ENCODE data around the gene LOXL1. TPM values are rescaled to one million over a fixed set of nuclear protein-coding genes. Genes with fewer than 3 reads are reported as not detected.

The LOXL1 gene
- total RNA-seq, 1 donor from 2014 or later, result 0.68 TPM

DNA sequence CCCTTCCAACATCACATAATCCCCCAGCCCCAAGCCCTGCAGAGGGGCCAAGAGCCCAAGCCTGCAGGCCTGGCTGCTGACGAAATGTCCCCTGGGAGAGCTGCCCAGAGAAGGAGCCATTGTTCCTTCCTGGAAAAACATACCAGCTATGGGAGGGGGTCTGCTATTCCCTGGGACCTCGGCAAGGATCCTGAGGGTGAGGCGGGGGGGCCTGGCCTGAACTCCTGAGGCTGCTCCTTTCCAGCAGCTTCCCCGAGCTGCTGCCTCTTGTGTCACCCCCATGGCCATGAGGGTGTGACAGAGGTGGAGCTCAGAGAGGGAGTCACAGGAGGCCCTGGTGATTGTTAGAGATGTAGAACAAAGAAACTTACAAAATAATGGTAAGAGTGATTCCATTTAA lies 12.9 kb downstream of the LOXL1 start:
- DNase-seq, result no peak

DNA sequence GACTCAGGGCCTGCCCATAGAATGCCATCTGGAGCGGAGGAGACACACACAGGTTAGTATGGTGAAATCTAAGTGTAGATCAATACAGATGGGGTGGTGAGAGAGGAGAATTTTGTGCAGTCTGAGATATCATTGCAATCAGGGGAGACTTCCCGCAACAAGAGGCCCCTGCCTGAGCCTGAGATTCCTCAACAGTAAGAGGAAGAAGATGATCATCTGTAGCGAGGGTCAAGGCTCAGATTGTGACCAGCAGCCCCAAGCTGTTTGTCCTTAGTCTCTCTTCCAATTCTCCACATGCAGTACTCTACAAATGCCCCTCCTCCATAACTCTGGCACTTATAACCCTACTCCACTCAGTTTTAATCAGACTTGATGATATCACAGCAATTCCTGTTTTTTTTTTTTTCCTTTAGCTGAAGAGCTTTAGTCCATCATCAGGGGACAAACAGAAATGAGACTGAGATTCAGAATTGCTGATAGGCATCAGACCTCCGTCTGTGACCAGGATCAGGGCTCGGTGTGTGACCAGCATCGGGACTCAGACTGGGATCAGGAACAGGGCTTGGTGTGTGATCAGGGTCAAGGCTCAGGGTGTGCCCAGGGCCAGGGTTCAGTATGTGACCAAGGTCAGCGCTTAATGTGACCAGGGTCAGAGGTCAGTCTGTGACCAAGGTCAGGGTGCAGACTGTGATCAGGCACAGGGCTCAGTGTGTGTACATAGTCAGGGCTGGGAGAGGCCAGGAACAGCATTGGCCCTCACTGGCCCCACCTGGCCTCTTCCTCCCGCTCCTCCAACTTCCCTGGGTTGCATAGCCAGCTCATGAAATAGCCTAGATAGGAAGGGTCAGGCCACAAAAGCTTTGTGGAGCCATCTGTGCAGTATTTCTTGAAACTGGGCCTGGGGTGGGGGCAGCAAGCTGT lies 14.1 kb downstream of the LOXL1 start:
- DNase-seq, result no peak

DNA sequence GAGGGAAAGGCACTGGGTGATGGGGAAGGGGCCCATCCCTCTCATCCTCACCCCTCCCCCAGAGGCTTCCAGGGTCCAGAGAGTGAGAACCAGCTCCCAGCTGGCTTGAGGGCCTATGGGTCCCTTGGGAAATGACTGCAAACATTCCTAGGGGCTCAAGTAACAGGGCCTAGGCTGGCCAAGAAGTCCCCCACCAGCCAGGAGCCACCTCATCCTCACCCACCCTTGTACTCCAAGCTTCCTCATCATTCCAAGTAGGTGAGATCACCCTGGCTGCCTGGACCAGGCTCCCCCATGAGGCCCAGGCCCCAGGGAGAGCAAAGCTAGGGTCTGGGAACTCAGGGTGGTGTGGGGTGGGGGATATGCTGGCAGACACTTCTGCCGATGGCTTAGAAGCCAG lies 14.8 kb downstream of the LOXL1 start:
- DNase-seq, result no peak

GRCh38 chr15:73941449-73941848 lies 15.2 kb downstream of the LOXL1 start:
- DNase-seq, result no peak

DNA sequence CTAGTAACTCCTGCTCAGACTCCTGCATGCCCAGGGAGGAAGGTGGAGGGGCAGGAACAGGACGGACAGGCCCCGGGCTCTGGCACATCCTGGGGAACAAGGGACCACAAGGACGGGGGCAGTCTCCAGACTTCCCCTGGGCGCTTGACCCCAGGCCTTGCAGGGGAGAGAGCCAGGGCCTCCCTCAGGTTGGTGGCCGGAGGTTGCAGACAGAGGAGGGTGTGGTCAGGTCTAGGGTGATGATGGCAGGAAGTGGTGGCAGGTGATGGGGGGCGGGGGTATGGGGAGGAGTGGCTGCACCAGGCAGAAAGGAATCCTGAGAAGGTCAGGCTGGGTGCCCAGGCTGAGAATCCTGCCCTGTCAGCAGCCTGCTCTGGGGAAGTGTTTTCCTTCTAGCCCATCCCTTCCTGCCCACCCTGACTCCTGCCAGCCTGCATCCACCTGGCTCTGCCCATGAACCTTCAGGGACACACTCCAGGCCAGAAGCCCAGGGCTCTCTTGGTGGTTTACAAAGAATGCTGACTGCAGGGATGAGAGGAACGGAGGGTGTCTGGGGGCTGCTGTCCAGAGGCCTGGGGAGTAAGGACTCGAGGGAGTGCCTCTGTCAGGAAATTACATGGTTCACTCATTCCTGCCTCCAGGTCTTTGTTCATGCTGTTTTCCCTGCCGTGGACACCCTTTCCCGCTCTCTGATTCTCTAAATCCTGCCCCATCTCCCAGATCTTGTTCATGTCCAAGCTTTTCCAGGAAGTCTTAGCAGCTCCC lies 15.8 kb downstream of the LOXL1 start:
- DNase-seq, result no peak

GRCh38 chr15:73942751-73943270 lies 16.5 kb downstream of the LOXL1 start:
- DNase-seq, result no peak

- DNase-seq, result no peak
Measured at GRCh38 chr15:73944161-73945129, 18.2 kb downstream of the LOXL1 start.

DNA sequence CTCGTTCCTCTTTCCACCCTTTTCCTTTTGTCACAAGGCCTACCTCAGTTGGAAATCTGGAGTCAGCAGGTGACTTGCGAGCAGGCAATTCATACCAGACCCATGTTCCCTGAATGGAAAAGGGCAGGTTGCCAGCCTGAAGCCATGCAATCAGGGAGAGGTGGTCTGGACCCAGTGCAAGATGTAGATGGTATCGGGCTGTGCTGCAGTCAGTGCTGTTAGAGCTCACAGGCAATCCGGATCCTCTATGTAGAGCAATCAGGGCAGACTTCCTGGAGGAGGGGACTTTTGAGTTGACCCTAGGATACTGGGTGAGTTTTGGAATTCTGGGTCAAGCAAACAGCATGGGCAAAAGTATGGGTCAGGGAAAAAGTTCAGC lies 18.9 kb downstream of the LOXL1 start:
- no peak for DNase-seq

DNA sequence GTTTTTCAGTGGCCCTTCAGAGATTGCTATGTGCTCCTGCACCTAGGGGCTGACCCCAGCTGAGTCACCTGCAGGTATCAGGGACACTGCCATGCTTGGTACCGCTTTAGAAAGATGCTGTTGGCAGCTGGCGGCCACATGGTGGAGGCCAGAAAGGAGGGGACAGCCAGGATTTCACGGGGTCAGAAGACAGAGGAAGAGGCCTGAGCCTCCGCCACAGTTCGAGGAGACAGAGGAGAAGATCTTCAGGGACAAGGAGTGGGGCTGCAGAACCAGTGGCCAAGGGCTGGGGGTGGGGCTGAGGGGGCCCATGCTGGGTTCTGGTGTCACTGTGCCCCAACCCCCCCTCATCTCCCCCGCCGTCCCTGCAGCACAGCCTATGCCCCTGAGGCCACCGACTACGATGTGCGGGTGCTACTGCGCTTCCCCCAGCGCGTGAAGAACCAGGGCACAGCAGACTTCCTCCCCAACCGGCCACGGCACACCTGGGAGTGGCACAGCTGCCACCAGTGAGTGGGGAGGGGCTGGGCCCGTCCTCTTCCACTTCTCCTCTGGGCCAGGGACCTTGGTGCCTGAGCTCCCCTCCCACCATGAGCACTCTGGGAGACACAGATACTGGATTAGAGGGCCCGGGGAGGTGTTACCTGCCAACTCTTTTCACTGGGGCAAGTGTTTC lies 19.9 kb downstream of the LOXL1 start:
- DNase-seq, result no peak

DNA sequence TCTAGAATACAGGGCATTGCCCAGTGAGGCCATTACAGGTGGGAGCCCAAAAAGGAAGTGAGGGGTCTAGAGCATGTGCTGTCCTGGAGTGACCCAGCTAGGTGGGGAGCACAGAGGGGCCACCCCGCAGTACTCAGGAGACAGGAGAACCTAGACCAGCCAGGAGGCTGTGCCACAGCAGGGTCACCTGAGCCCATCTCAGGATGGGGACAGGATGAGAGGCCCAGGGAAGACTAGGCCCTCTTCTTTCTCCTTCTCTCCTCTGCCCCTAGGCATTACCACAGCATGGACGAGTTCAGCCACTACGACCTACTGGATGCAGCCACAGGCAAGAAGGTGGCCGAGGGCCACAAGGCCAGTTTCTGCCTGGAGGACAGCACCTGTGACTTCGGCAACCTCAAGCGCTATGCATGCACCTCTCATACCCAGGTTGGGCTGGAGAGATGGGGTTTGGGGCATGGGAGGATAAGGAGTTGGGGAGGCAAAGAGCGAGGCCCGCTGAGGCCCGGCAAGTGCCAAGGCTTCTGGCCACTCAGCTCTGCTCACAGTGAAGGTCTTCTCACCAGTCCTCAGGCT lies 20.6 kb downstream of the LOXL1 start:
- DNase-seq, result no peak

GRCh38 chr15:73947651-73948050 lies 21.4 kb downstream of the LOXL1 start:
- no peak for DNase-seq

DNA sequence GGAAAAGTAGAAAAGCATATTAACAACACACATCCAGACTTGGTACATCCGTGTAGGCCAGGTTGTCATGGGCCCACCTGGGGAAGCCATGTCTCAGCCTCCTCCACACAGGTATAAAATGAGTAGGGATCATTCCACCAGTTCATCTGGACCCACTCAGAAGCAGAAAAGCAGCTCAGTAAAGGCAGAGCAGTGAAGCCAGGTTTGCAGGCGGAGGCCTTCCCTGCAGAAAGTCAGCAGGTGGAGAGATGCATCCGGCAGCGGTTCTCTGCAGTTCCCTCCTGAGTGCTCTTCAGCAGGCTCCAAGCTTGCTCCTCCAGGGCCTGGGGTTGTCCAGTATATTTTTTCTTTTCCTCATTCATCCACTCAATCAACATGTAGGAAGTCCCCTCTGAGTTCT lies 22.1 kb downstream of the LOXL1 start:
- no peak for DNase-seq

DNA sequence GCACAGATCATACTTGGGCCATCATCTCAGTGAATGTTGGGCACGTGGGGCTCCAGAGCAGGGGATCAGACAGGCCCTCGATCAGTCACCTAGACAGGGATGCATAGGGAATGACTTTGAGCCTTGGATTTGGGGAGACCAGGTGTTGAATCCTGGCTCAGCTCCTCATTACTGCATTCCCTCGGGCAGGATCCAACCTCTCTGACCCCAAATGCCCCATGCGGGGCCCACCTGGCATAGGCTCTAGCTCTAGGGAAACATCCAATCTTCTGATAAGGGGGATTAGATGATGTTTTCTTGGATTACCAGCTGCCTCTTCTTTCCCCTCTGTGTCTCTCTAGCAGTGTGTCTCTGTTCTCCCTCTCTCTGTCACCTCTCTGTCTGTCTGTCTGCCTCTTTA lies 22.7 kb downstream of the LOXL1 start:
- no peak for DNase-seq

DNA sequence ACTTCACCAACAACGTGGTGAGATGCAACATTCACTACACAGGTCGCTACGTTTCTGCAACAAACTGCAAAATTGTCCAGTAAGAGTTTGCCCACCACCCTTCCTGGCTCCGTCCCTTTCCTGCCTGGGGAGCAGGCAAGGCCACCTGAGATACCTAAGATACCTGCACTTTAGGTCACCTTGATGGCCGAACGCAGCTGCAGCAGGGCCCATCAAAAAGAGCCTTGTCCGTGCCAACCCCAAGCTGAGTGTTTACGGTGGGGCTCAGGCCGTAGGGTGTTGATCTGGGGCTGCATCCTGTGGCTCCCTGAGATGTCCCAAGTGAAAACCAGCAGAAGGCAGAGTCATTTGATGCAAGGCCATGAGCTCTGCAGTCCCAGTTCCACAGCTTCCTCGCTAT lies 23.2 kb downstream of the LOXL1 start:
- DNase-seq, result no peak

- no peak for DNase-seq
Measured at GRCh38 chr15:73950479-73950830, 24.2 kb downstream of the LOXL1 start.

DNA sequence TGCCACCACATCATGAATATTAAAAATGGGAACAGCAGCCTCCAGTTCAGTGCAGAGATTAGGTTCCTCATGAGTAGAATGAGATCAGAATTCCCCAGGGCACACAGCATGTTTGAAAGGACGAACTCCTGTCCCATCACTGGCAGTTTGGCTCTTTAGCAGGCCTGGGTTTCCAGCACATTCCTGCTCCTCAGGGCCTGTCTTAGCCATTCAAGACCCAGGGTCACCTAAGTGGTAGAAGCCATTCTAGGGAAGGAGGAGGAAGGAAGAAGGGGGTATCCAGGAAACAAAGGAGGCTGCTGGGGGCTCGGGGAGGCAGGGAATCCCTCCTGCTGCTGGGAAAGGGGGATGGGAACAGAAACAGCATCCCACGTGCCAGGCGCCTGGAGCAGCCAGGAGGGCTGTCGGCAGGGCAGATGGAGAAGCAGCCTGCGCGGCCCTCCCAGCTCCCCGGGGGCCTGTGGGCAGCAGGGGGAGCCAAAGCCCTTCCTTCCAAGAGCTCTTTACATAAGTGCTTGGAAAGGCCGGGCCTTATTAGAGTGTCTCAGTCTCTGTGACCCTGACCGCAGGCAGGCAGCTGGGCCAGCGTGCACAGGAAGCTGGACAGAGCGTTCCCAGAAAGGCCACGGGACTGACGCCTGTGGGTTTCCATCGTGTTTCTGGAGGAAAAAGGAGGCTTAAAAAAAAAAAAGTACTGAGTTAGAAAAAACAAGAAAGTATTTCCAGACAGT lies 24.7 kb downstream of the LOXL1 start:
- DNase-seq, result peak; percentile 97

GRCh38 chr15:73951601-73952000 lies 25.3 kb downstream of the LOXL1 start:
- no peak for DNase-seq

- DNase-seq, result no peak
Measured at GRCh38 chr15:73952171-73952912, 26.1 kb downstream of the LOXL1 start.

DNA sequence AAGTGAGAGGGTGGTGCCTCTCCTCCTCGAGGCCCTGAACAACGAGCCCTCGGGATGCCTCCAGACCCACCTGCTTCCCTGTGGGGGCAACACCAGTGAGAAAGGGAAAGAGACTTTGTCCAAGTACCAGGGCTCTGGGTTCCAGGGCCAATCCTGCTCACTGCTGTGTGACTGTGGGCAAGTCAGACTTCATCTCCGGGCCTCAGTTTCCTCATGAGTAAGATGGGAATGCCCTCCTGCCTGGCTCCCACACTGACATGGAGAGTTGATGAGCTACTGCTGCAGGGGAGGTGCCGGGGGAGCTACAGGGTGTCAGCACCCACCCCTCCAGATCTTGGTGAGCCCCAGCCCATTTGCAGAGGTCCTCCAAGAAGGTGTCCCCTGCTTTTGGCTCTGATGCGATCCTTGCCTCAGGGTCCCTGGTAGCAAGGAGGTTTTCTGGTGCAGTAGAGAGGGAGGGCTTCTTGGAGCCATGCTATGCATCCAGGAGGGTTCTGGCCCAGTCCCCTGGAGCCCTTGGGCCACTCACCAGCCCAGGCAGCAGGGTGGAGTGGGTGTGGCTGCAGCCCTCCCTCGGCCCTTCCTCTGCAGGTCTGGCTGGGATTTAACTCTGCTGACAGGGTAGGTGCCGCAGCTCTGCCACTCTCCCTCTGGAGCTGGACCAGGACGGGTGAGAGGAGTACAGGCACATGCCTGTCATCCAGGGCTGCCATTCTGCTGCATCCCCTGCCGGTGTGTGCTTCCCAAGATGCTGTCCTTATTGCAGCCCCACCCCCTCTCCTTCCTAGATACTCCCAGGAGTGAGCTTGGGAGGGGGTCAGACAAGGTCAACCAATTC lies 26.9 kb downstream of the LOXL1 start:
- DNase-seq, result no peak

All from dermis blood vessel endothelial cell (primary cell).